ENCODE measurements around the gene S100Z.
"Not testable (repeated sequence)": the region's sequence is repeated elsewhere in the genome, so short reads cannot be mapped to it uniquely, and the experiment has no call there.

Gene S100Z

GRCh38 chr5:76943006-76943405 is 93.2 kb downstream of the S100Z start:
- DNase-seq (ENCODE audit: extremely low spot score, insufficient read length, low read depth) (no peak), FAIRE-seq (no peak)

GRCh38 chr5:76944638-76945037 is 94.8 kb downstream of the S100Z start:
- FAIRE-seq (no peak), DNase-seq (ENCODE audit: extremely low spot score, insufficient read length, low read depth) (no peak)

- DNase-seq (ENCODE audit: extremely low spot score, insufficient read length, low read depth); FAIRE-seq: not testable (repeated sequence)
These were observed 95.4 kb downstream of the S100Z start for GRCh38 chr5:76945238-76945637.

GRCh38 chr5:76946090-76946489 is 96.3 kb downstream of the S100Z start:
- DNase-seq (ENCODE audit: extremely low spot score, insufficient read length, low read depth), result no peak
- no peak for FAIRE-seq

- DNase-seq (ENCODE audit: extremely low spot score, insufficient read length, low read depth) (no peak), FAIRE-seq (no peak)
These were observed 97.3 kb downstream of the S100Z start for GRCh38 chr5:76947082-76947503.

- FAIRE-seq (no peak), DNase-seq (ENCODE audit: extremely low spot score, insufficient read length, low read depth) (no peak)
These were observed 103.2 kb downstream of the S100Z start, which contains the start of gene CRHBP for GRCh38 chr5:76952795-76953536. Gene CRHBP, plus strand, starts transcription at chr5:76953045. Its CDS starts 90 bp downstream, at chr5:76953135.

GRCh38 chr5:76953551-76954382 is 104.0 kb downstream of the S100Z start:
- DNase-seq (ENCODE audit: extremely low spot score, insufficient read length, low read depth), result no peak

GRCh38 chr5:76954383-76954763 is 104.6 kb downstream of the S100Z start:
- DNase-seq (ENCODE audit: extremely low spot score, insufficient read length, low read depth), result no peak
- FAIRE-seq, result no peak

More at GRCh38 chr5:76953551-76954382, 104.0 kb downstream of the S100Z start:
- no peak for FAIRE-seq

- FAIRE-seq (no peak), DNase-seq (ENCODE audit: extremely low spot score, insufficient read length, low read depth) (no peak)
These were observed 106.2 kb downstream of the S100Z start for GRCh38 chr5:76956033-76956432.

GRCh38 chr5:76958991-76959767 is 109.4 kb downstream of the S100Z start:
- DNase-seq (ENCODE audit: extremely low spot score, insufficient read length, low read depth) (no peak), FAIRE-seq (peak; percentile 24)

GRCh38 chr5:76960004-76960625 is 110.3 kb downstream of the S100Z start:
- DNase-seq (ENCODE audit: extremely low spot score, insufficient read length, low read depth) (no peak), FAIRE-seq (no peak)

GRCh38 chr5:76964060-76964459 is 114.2 kb downstream of the S100Z start:
- DNase-seq (ENCODE audit: extremely low spot score, insufficient read length, low read depth) (no peak), FAIRE-seq (no peak)
